ENCODE measurements around the gene PLCD1.

DNA sequence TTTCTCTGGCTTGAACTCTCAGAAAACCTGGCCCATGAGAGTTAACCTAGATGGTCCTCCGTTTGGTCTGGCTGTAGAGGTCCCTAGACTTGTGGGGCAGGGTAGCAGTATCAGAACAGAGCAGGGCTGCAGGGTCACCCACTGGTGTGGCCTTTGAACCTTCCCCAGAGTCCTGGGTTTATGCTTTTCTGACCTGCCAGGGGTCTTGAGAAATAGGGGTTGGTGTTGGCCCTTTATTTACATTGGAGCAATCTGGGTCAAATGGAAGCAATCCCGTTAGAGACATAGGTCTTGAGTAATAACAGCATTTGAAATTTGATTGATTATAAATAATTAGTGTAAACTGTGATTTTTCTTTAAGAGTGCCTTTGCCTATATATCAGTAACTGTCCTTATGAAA lies 33.4 kb upstream of the PLCD1 start:
- no peak for TF ChIP-seq POLR2AphosphoS5 (IDR thresholded peaks at IDR 0.05; ENCODE audit: low read depth, low read length)
- no peak for TF ChIP-seq POLR2A (IDR thresholded peaks at IDR 0.05; ENCODE audit: low read depth, low read length)
